H1 (cell line): Measurements from ENCODE around the gene UBB. TPM values are rescaled to one million over a fixed set of nuclear protein-coding genes. Genes with fewer than 3 reads are reported as not detected.

Source experiments
- CTCF ChIA-PET: fragments of 300-600 bp; sonication (Branson Sonifier 250); formaldehyde crosslinking; loops from one replicate; lab custom pipeline; 2021; ENCODE audit not compliant: partially characterized antibody; lab: Charles Lee
- POLR2A ChIA-PET: fragments of 300-600 bp; sonication (Branson Sonifier 250); formaldehyde crosslinking; loops from one replicate; lab custom pipeline; 2021; ENCODE audit warnings: inconsistent platforms; ENCODE audit not compliant: partially characterized antibody; lab: Charles Lee
- DNase-seq, 2 experiments: peaks; one replicate each; pipeline versions ENCODE4 v3.0.0 to v3.0.0-alpha.2; 2010 to 2022; ENCODE audit warnings: low spot score in 2 of 2, low read depth in 1 of 2, mixed read lengths in 1 of 2
- FAIRE-seq: peaks from 2 replicates; lab custom pipeline; 2011; peaks lifted over from hg19 to GRCh38; lab: Jason Lieb, UNC
- H2AFZ ChIP-seq: 2 replicates; pipeline ENCODE4 v1.8.1; 2012; ENCODE audit warnings: low read length, inconsistent platforms
- H2AK5ac ChIP-seq: 2 replicates; pipeline ENCODE4 v1.6.1; 2013; ENCODE audit warnings: low read depth, low read length
- H2BK120ac ChIP-seq: replicated peaks from 2 replicates; pipeline ENCODE3; 2013; ENCODE audit warnings: low read depth, low read length, inconsistent platforms
- H2BK12ac ChIP-seq: 2 replicates; pipeline ENCODE4 v1.6.1; 2013; ENCODE audit warnings: low read depth, low read length
- H2BK15ac ChIP-seq: 2 replicates; pipeline ENCODE4 v1.6.1; 2013; ENCODE audit warnings: low read length
- H2BK20ac ChIP-seq: 2 replicates; pipeline ENCODE4 v1.6.1; 2013; ENCODE audit warnings: low read length
- H2BK5ac ChIP-seq: 2 replicates; pipeline ENCODE4 v1.6.1; 2013; ENCODE audit warnings: low read depth, low read length
- H3K14ac ChIP-seq: 2 replicates; pipeline ENCODE4 v1.6.1; 2013; ENCODE audit warnings: inconsistent platforms; ENCODE audit not compliant: insufficient read length
- H3K18ac ChIP-seq: 2 replicates; pipeline ENCODE4 v1.6.1; 2013; ENCODE audit warnings: low read length; ENCODE audit errors: extremely low read depth
- H3K23ac ChIP-seq: 2 replicates; pipeline ENCODE4 v1.6.1; 2013; ENCODE audit warnings: inconsistent platforms; ENCODE audit not compliant: insufficient read length
- H3K23me2 ChIP-seq: 2 replicates; pipeline ENCODE4 v1.6.1; 2013; ENCODE audit warnings: low read depth, low read length
- H3K27ac ChIP-seq: 2 replicates; pipeline ENCODE4 v1.6.1; 2011; ENCODE audit warnings: low read depth, low read length, inconsistent platforms
- H3K27me3 ChIP-seq, 4 experiments: replicated peaks in 1 of 4; 1 replicate in 1 of 4; 2 replicates in 3 of 4; pipeline versions ENCODE4 v1.6.1 to v1.8.1; 2011 to 2013; ENCODE audit warnings: low read length in 3 of 4, mild to moderate bottlenecking in 3 of 4, inconsistent platforms in 2 of 4, mixed read lengths in 2 of 4, moderate library complexity in 1 of 4; ENCODE audit not compliant: control insufficient read depth in 3 of 4, insufficient read depth in 3 of 4; ENCODE audit errors: extremely low read depth in 1 of 4
- H3K36me3 ChIP-seq, 4 experiments: 2 replicates each; pipeline versions ENCODE4 v1.6.1 to v1.8.1; 2011 to 2013; ENCODE audit warnings: mild to moderate bottlenecking in 4 of 4, low read length in 3 of 4, moderate library complexity in 2 of 4, control low read depth in 1 of 4, inconsistent platforms in 1 of 4; ENCODE audit not compliant: insufficient read depth in 4 of 4, control insufficient read depth in 2 of 4
- H3K4ac ChIP-seq: replicated peaks from 2 replicates; pipeline ENCODE3; 2013; ENCODE audit warnings: low read length, low read depth, mixed read lengths, inconsistent platforms; ENCODE audit not compliant: insufficient read length
- H3K4me1 ChIP-seq, 4 experiments: replicated peaks in 1 of 4; 1 replicate in 1 of 4; 2 replicates in 3 of 4; pipeline versions ENCODE4 v1.6.1 to v1.8.1; 2011 to 2013; ENCODE audit warnings: low read length in 3 of 4, inconsistent platforms in 2 of 4, mixed read lengths in 1 of 4; ENCODE audit not compliant: insufficient read depth in 4 of 4, control insufficient read depth in 3 of 4
- H3K4me2 ChIP-seq, 2 experiments: 2 replicates each; pipeline versions ENCODE4 v1.6.1 to v1.8.1; 2011 to 2013; ENCODE audit warnings: low read depth in 2 of 2, low read length in 2 of 2, control low read depth in 1 of 2, inconsistent platforms in 1 of 2, mild to moderate bottlenecking in 1 of 2; ENCODE audit not compliant: insufficient read depth in 1 of 2
- H3K4me3 ChIP-seq, 4 experiments: fragments of 200-600, 300-600 bp in 1 of 4; sonication (generic), shearing (Covaris generic), sonication (Bioruptor Twin) in 1 of 4; 2 replicates each; pipeline versions ENCODE4 v1.5.1 to v1.8.1; 2011 to 2016; ENCODE audit warnings: low read length in 4 of 4, low read depth in 3 of 4, control low read depth in 2 of 4, inconsistent platforms in 2 of 4, mild to moderate bottlenecking in 2 of 4, mixed read lengths in 1 of 4, moderate library complexity in 1 of 4; ENCODE audit not compliant: insufficient read depth in 2 of 4; ENCODE audit errors: extremely low read depth in 1 of 4
- H3K56ac ChIP-seq: replicated peaks from 2 replicates; pipeline ENCODE3; 2013; ENCODE audit warnings: low read depth, mild to moderate bottlenecking, mixed read lengths, low read length, inconsistent platforms; ENCODE audit not compliant: insufficient read length
- H3K79me1 ChIP-seq: 2 replicates; pipeline ENCODE4 v1.6.1; 2013; ENCODE audit warnings: low read depth, low read length, control low read depth
- H3K79me2 ChIP-seq, 2 experiments: 2 replicates each; pipeline versions ENCODE4 v1.6.1 to v1.8.1; 2012 to 2013; ENCODE audit warnings: low read length in 2 of 2, mild to moderate bottlenecking in 2 of 2, inconsistent platforms in 1 of 2; ENCODE audit not compliant: insufficient read depth in 2 of 2, control insufficient read depth in 1 of 2
- H3K9ac ChIP-seq, 4 experiments: replicated peaks in 1 of 4; 1 replicate in 1 of 4; 2 replicates in 3 of 4; pipeline versions ENCODE4 v1.6.1 to v1.8.1; 2011 to 2013; ENCODE audit warnings: low read depth in 3 of 4, low read length in 3 of 4, control low read depth in 2 of 4, mild to moderate bottlenecking in 2 of 4, moderate library complexity in 2 of 4, inconsistent platforms in 1 of 4; ENCODE audit errors: extremely low read depth in 1 of 4
- H3K9me3 ChIP-seq, 2 experiments: 2 replicates each; pipeline versions ENCODE4 v1.6.1 to v1.8.1; 2012 to 2013; ENCODE audit warnings: mild to moderate bottlenecking in 2 of 2, moderate library complexity in 2 of 2, control low read depth in 1 of 2, inconsistent platforms in 1 of 2, low read depth in 1 of 2, low read length in 1 of 2, mixed read lengths in 1 of 2; ENCODE audit not compliant: insufficient read depth in 2 of 2
- H4K20me1 ChIP-seq, 2 experiments: replicated peaks in 1 of 2; 2 replicates each; pipeline versions ENCODE3 to v1.8.1; 2011 to 2013; ENCODE audit warnings: inconsistent platforms in 2 of 2, low read length in 2 of 2, mild to moderate bottlenecking in 1 of 2; ENCODE audit not compliant: insufficient read depth in 2 of 2, control insufficient read depth in 1 of 2
- H4K5ac ChIP-seq: 2 replicates; pipeline ENCODE4 v1.6.1; 2013; ENCODE audit warnings: low read length, low read depth, mixed read lengths, inconsistent platforms; ENCODE audit not compliant: insufficient read length
- H4K8ac ChIP-seq: 2 replicates; pipeline ENCODE4 v1.8.0; 2013; ENCODE audit warnings: mild to moderate bottlenecking, moderate library complexity, low read length, inconsistent platforms; ENCODE audit not compliant: insufficient read depth; ENCODE audit errors: extremely low read depth
- H4K91ac ChIP-seq: replicated peaks from 2 replicates; pipeline ENCODE3; 2013; ENCODE audit warnings: low read length, mixed read lengths, inconsistent platforms; ENCODE audit not compliant: insufficient read length
- BCL11A ChIP-seq, 2 experiments: IDR thresholded peaks; one replicate each; pipeline ENCODE4 v1.6.1; 2011; ENCODE audit warnings: low read depth in 2 of 2, low read length in 2 of 2, mild to moderate bottlenecking in 2 of 2
- CBX8 ChIP-seq: fragments of 300-800, 300-1000 bp; sonication (generic); IDR thresholded peaks from 2 replicates; pipeline ENCODE4 v1.7.1; 2016; ENCODE audit warnings: low read depth, low read length, borderline replicate concordance
- CEBPB ChIP-seq: IDR thresholded peaks from 2 replicates; pipeline ENCODE4 v1.6.1; 2012; ENCODE audit warnings: low read depth, low read length
- CHD1 ChIP-seq: IDR thresholded peaks from 2 replicates; pipeline ENCODE4 v1.6.1; 2012; ENCODE audit warnings: low read depth, low read length, improper control_type of control experiment
- CTCF ChIP-seq, 3 experiments: IDR thresholded peaks; 1 replicate in 2 of 3; 2 replicates in 1 of 3; pipeline versions ENCODE4 v1.5.1 to v1.6.1; 2011; ENCODE audit warnings: low read length in 3 of 3, mild to moderate bottlenecking in 3 of 3, inconsistent platforms in 2 of 3, low read depth in 1 of 3, moderate library complexity in 1 of 3; ENCODE audit not compliant: insufficient read depth in 1 of 3; ENCODE audit errors: control extremely low read depth in 1 of 3
- EP300 ChIP-seq, 2 experiments: IDR thresholded peaks; 1 replicate in 1 of 2; 2 replicates in 1 of 2; pipeline ENCODE4 v1.6.1; 2011 to 2012; ENCODE audit warnings: low read depth in 2 of 2, low read length in 2 of 2, mild to moderate bottlenecking in 2 of 2, borderline replicate concordance in 1 of 2, inconsistent platforms in 1 of 2, moderate library complexity in 1 of 2
- GABPA ChIP-seq: IDR thresholded peaks from 2 replicates; pipeline ENCODE4 v1.6.1; 2011; ENCODE audit warnings: mild to moderate bottlenecking, low read length, moderate library complexity, borderline replicate concordance; ENCODE audit not compliant: insufficient read depth
- GTF2F1 ChIP-seq: IDR thresholded peaks from 2 replicates; pipeline ENCODE4 v1.6.1; 2012; ENCODE audit warnings: low read depth, low read length, improper control_type of control experiment, borderline replicate concordance
- MAFK ChIP-seq: IDR thresholded peaks from 2 replicates; pipeline ENCODE4 v1.6.1; 2012; ENCODE audit warnings: low read depth, mild to moderate bottlenecking, improper control_type of control experiment, low read length
- RAD21 ChIP-seq, 2 experiments: IDR thresholded peaks in 1 of 2; conservative IDR thresholded peaks in 1 of 2; 2 replicates each; pipeline ENCODE4 v1.6.1; 2011; ENCODE audit warnings: low read depth in 2 of 2, low read length in 2 of 2, improper control_type of control experiment in 1 of 2, inconsistent platforms in 1 of 2, mild to moderate bottlenecking in 1 of 2, moderate library complexity in 1 of 2
- TCF12 ChIP-seq: IDR thresholded peaks from 2 replicates; pipeline ENCODE4 v1.6.1; 2011; ENCODE audit warnings: low read depth, mild to moderate bottlenecking, low read length
- WGBS, 2 experiments: shearing (Covaris generic) in 1 of 2; methylation state at CpG; one replicate each; pipeline versions ENCODE4 v1.1.6 to v1.1.7; 2013 to 2015; ENCODE audit warnings: low lambda C conversion rate in 2 of 2, mixed read lengths in 2 of 2, inconsistent platforms in 1 of 2, low coverage in 1 of 2, missing lambda C conversion rate in 1 of 2; ENCODE audit not compliant: insufficient replicate concordance in 2 of 2, insufficient coverage in 1 of 2, insufficient read length in 1 of 2; ENCODE audit errors: extremely low coverage in 1 of 2, missing lambda C conversion rate in 1 of 2; 5-methylcytosine and 5-hydroxymethylcytosine counted together
- polyA plus RNA-seq, 7 experiments: library from polyadenylated mRNA; depleted of rRNA in 3 of 7; stranded (reverse) in 5 of 7; unstranded in 2 of 7; fragments of >200 nt in 5 of 7; fragments of 200-250 nt in 2 of 7; gene quantifications; 1 replicate in 5 of 7; 2 replicates in 1 of 7; 4 replicates in 1 of 7; pipeline versions ENCODE4 v1.2.1 to v1.2.3, GENCODE V29; 2011 to 2013; ENCODE audit warnings: missing spikeins in 2 of 7, mixed read lengths in 2 of 7
- total RNA-seq: library from RNA; stranded (reverse); fragmentation: NEBNext Ultra II Directional; extraction: Animal tissue kit (Norgen Biotek cat#: 25700); gene quantifications from 2 replicates; pipeline ENCODE4 v1.2.1, GENCODE V29; 2021

Gene UBB
- total and polyA plus RNA-seq, 2 of the 8 experiments (the other 6 are each of a cell fraction or from before 2014, with no cell fraction given), result 1,597 to 1,605 TPM

DNA sequence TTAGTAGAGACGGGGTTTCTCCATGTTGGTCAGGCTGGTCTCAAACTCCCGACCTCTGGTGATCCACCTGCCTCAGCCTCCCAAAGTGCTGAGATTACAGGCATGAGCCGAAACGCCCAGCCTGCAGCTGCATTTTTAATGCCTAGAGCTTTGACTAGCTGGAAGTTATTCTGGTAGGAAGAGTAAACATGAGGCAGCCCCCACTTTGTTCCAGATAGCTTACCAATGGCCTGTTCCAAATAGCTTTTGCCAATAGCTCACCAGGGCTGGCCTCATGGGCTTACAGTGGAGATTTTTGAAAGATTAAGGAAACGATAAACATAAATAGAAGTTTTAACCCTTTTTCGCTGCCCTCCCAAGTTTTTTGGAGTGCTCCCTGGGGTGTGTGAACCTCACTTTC is 44.3 kb downstream of the UBB start:
- H2BK120ac ChIP-seq, result no peak overlapping the region
- no peaks in the 10 kb centered on the region for H3K36me3 ChIP-seq
- ChIA-PET CTCF (interaction anchor here (0.6 to 1.3 kb wide), 4 partner anchors 8 to 66 kb away, joined by 3 to 10 read pairs (median 4); no protein-coding TSS in a partner anchor), POLR2A (interaction anchor here (1.0 to 6.0 kb wide), 2 partner anchors 14 to 45 kb away, joined by 5 to 75 read pairs; partner anchors contain the start of gene UBB)
- FAIRE-seq (no peak), DNase-seq (no peak)
- H2BK12ac ChIP-seq, result no peak overlapping the region
- H3K4me1 ChIP-seq, result no peaks in the 10 kb centered on the region
- no peak overlapping the region; the same call in 1 of the 2 replicates for H2BK5ac ChIP-seq
- no peak overlapping the region for H4K91ac ChIP-seq
- H4K20me1 ChIP-seq, result no peaks in the 10 kb centered on the region
- H3K56ac ChIP-seq, result no peak overlapping the region
- H3K9ac ChIP-seq, result no peak overlapping the region
- no peak overlapping the region for H2AFZ ChIP-seq
- H3K4me2 ChIP-seq, result no peak overlapping the region
- no peaks in the 10 kb centered on the region for H3K23me2 ChIP-seq
- no peaks in the 10 kb centered on the region for H3K79me1 ChIP-seq
- no peak overlapping the region for H2AK5ac ChIP-seq
- H4K5ac ChIP-seq, result no peak overlapping the region
- WGBS, 2 experiments, result 71% methylated on average over 6 of the region's 6 CpGs; no CpG with 5 or more reads in 1 of the 2 experiments
- no peak overlapping the region for H3K14ac ChIP-seq
- H3K79me2 ChIP-seq, result no peaks in the 10 kb centered on the region
- H3K18ac ChIP-seq, result no peak overlapping the region
- no peak overlapping the region for H2BK15ac ChIP-seq
- no peak overlapping the region for H2BK20ac ChIP-seq
- no peak overlapping the region for H4K8ac ChIP-seq
- H3K9me3 ChIP-seq, result no peaks in the 10 kb centered on the region
- H3K4me3 ChIP-seq, result no peak overlapping the region
- H3K27ac ChIP-seq, result no peak overlapping the region
- no peak overlapping the region for H3K4ac ChIP-seq
- no peaks in the 10 kb centered on the region; a peak in 1 of 7 replicates for H3K27me3 ChIP-seq
- no peak overlapping the region for H3K23ac ChIP-seq
- TF ChIP-seq CHD1, result no peak
- no peak for TF ChIP-seq EP300 (IDR thresholded peaks at IDR 0.05; ENCODE audit: borderline replicate concordance in 1 of 2, low read depth in 2 of 2, low read length in 2 of 2)
- TF ChIP-seq MAFK, result no peak
- no peak for TF ChIP-seq RAD21 (IDR thresholded peaks at IDR 0.05 in 1 of 2, conservative IDR thresholded peaks at IDR 0.05 in 1 of 2; ENCODE audit: low read depth in 2 of 2, low read length in 2 of 2)
- TF ChIP-seq BCL11A (IDR thresholded peaks at IDR 0.05; ENCODE audit: low read depth in 2 of 2, low read length in 2 of 2), result no peak
- TF ChIP-seq GABPA, result no peak
- no peak for TF ChIP-seq CEBPB
- TF ChIP-seq GTF2F1, result no peak
- no peak for TF ChIP-seq TCF12
- no peak for TF ChIP-seq CTCF (IDR thresholded peaks at IDR 0.05; ENCODE audit: control extremely low read depth in 1 of 3, insufficient read depth in 1 of 3, low read depth in 1 of 3, low read length in 3 of 3)
- no peak for TF ChIP-seq CBX8
